Eye (tissue), 1 donor: Measurements from ENCODE around the gene ACKR3.
A peak's percentile ranks its signal among the peaks of the same experiment; 100 is the strongest.

ENCODE experiments used
- DNase-seq: peaks from one replicate; pipeline ENCODE4 v3.0.0-alpha.2; 2015

The ACKR3 gene

GRCh38 chr2:236569573-236569973 lies at the start of gene ACKR3:
Gene ACKR3 (plus strand): TSS chr2:236569825. CDS start chr2:236580466, 10,641 bp downstream.
- DNase-seq: peak; percentile 91

GRCh38 chr2:236521556-236521955 lies 48.1 kb upstream of the ACKR3 start:
- no peak for DNase-seq

- DNase-seq: no peak
Observed at GRCh38 chr2:236523249-236523648, 46.4 kb upstream of the ACKR3 start.

- DNase-seq: no peak
Observed at GRCh38 chr2:236525411-236525997, 44.1 kb upstream of the ACKR3 start.

GRCh38 chr2:236526455-236527158 lies 43.0 kb upstream of the ACKR3 start:
- no peak for DNase-seq

- DNase-seq: no peak
Observed at GRCh38 chr2:236527159-236527630, 42.4 kb upstream of the ACKR3 start.

GRCh38 chr2:236529606-236530005 lies 40.0 kb upstream of the ACKR3 start:
- no peak for DNase-seq

GRCh38 chr2:236530512-236530911 lies 39.1 kb upstream of the ACKR3 start:
- no peak for DNase-seq

GRCh38 chr2:236531195-236531594 lies 38.4 kb upstream of the ACKR3 start:
- DNase-seq: no peak

GRCh38 chr2:236531996-236532395 lies 37.6 kb upstream of the ACKR3 start:
- DNase-seq: no peak

GRCh38 chr2:236533343-236533742 lies 36.3 kb upstream of the ACKR3 start:
- DNase-seq: no peak

GRCh38 chr2:236535024-236535423 lies 34.6 kb upstream of the ACKR3 start:
- peak; percentile 65 for DNase-seq

- no peak for DNase-seq
Observed at GRCh38 chr2:236536727-236537398, 32.8 kb upstream of the ACKR3 start.

GRCh38 chr2:236538242-236538641 lies 31.4 kb upstream of the ACKR3 start:
- no peak for DNase-seq

GRCh38 chr2:236541008-236541562 lies 28.5 kb upstream of the ACKR3 start:
- no peak for DNase-seq

GRCh38 chr2:236544362-236544761 lies 25.3 kb upstream of the ACKR3 start:
- DNase-seq: no peak

- DNase-seq: peak; percentile 30
Observed at GRCh38 chr2:236545248-236545658, 24.4 kb upstream of the ACKR3 start.

GRCh38 chr2:236545814-236546480 lies 23.7 kb upstream of the ACKR3 start:
- no peak for DNase-seq

- no peak for DNase-seq
Observed at GRCh38 chr2:236546561-236547002, 23.0 kb upstream of the ACKR3 start.

GRCh38 chr2:236547725-236548124 lies 21.9 kb upstream of the ACKR3 start:
- no peak for DNase-seq

GRCh38 chr2:236548179-236548921 lies 21.3 kb upstream of the ACKR3 start:
- no peak for DNase-seq

- DNase-seq: no peak
Observed at GRCh38 chr2:236549165-236549564, 20.5 kb upstream of the ACKR3 start.
